Measurements from ENCODE around the gene LAMTOR4.
"Not testable (repeated sequence)": the region's sequence is repeated elsewhere in the genome, so short reads cannot be mapped to it uniquely, and the experiment has no call there.

LAMTOR4 gene

GRCh38 chr7:100171087-100171681 is 22.5 kb downstream of the LAMTOR4 start:
- DNase-seq (ENCODE audit: low read depth): no peak

DNA sequence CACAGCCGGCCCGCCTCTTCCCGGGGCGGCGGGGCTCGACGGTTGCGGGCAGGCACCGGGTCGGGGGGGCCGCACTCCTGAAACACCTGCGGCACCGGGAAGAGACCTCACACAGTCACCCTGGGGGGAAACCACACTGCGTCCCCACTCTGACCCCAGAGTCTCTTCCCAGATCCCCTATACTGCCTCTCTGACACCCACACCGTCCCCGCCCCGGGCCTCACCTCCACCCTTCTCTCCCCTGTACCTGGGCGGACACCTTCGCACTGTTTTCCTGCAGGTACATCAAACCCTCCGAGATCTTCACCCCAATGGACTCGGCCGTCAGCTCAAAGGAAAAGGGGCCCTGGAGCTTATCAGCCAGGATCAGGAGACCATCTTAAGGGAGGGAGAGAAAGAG is 23.1 kb downstream of the LAMTOR4 start:
- DNase-seq (ENCODE audit: low read depth): no peak

DNA sequence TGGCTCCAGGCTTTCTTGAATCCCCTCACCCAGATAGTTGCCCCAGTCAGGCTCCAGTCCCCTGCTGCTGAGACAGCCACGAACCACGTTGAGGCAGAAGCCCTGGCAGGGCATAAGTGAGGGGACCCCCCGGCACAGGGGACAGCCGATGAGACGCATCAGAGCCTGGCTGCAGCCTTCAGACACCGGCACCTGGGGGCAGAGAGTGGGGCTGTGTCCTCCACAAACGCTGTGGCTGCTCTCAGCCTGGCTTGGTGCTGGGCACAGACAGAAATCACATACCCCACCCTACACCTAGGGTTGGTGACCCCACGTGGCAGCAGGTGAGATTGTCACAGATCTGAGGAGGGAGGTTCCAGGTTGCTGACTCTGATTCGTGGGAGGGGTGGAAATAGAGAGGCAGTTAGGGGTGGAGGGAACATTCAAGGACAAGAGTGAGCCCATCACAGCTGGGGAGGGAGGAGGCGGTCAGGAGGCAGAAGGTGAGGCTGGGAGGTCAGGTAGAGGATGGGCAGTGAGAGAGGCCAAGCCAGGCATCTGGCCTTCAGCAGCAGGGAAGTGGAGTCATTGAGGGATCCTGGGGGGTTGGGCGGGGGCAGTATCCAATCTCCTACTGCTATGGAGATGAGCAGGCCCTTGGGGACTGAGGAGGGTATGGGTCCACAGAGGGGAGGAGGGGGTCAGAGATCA is 25.2 kb downstream of the LAMTOR4 start:
- no peak for DNase-seq (ENCODE audit: low read depth)

GRCh38 chr7:100174582-100174981 is 25.9 kb downstream of the LAMTOR4 start:
- no peak for DNase-seq (ENCODE audit: low read depth)

GRCh38 chr7:100175296-100175935 is 26.7 kb downstream of the LAMTOR4 start:
- DNase-seq (ENCODE audit: low read depth): no peak

DNA sequence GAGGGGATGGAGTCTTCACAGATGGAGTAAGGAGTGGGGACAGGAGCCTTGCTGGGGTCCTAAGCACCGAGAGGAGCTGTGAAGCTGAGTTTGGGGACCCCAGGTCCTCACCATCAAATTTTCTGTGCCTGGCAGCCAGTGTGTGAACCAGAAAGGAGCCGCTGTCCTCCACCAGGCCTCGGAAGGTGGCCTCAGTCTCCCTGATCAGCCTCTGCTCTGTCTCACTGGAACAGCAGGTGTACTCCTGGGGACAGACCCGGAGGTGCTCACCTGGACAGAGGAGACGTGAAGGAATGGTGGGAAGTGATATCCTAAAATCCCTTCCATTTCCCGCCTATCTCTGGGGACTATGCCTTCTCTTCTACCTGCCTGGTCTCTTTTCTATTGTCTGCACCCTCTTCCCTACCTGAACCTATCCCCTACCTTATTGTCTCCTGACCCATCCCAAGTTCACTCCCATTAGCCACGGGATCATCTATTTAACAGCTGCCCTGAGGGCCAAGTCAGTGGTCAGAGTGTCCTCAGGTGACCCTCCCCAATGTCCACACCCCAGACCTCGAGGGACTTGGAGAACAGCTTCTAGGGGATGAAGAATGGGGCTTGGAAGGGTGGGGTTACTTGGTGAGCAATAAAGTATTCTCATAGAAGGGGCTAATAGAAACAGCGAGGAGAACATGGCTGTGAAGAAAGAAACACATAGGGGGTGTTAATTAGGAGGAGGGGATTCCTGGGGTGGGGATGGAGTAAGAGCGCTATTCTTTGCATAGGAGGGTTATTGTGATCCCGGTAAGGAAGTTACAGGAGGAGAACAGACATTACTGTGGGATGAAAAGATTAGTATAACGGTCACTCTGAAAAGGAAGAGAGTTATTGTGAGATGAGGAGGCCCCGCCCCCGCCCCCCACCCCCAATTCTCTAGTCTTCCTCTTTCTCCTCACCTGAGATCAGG is 27.7 kb downstream of the LAMTOR4 start:
- no peak for DNase-seq (ENCODE audit: low read depth)

DNA sequence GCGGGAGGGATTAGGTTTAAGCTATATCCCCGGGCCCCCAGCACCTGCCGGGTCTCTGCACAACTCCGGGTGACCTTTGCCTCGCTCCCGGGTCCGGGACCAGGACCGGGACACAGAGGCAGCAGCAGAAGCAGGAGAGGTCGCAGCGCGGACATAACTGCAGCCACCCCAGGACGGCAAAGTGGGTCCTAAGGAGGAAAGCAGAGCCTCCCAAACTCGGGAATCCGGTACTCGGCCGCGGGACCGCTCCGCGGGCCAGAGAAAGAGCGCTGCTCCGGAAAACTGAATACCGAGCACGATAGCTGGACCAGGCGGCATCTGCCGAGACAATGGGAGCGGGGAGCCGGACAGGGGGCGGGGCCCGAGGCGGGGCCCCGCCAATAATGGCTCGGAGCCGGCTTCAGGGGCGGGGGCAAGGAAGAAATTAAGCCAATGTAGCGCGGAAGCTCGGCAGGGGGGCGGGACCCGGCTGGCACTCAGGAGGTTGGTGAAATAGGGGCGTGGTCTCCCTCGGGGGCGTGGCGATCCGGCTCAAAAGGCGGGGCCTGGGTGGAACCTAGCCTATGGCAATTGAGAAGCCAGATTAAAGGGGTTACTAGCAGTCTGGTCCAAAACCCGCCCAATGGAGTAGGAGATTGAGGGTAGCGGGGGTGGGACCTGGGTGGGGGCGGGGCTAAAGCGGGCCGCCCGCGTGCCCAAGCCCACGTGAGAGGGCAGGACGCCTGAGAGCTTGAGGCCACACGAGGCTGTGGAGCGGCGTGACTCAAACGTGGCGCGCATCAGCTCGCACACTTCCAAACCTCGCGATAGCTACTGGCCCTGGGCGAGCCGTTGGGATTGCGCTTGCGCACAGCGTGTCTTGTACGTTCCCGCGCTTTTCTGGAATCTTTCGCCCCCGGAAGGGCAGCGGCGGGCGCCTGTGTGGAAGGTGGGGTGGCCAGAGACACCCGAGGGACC is 28.6 kb downstream of the LAMTOR4 start, which contains the start of the genes GPC2 and STAG3:
GPC2 (minus strand) TSS at position 337 of the 957 bp plus-strand sequence; CDS start at position 155, 182 bp downstream.
STAG3 (plus strand) TSS at position 874 of the 957 bp plus-strand sequence. CDS start 2,639 bp downstream, outside the sequence.
- DNase-seq (ENCODE audit: low read depth): peak; percentile 92

DNA sequence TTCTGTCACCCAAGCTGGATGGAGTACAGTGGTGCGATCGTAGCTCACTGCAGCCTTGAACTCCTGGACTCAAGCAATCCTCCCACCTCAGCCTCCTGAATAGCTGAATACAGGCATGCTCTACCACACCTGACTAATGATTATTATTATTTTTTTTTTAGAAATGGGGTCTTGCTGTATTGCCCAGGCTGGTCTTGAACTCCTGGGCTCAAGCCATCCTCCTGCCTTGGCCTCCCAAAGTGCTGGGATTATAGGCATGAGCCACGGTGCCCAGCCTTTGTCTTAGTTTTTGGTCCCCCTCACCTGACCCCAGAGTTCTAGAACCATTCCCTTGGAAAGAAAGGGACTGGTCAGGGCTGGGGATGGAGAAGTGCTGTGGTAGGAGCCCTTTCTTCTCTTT is 31.4 kb downstream of the LAMTOR4 start:
- DNase-seq (ENCODE audit: low read depth): not testable (repeated sequence)

DNA sequence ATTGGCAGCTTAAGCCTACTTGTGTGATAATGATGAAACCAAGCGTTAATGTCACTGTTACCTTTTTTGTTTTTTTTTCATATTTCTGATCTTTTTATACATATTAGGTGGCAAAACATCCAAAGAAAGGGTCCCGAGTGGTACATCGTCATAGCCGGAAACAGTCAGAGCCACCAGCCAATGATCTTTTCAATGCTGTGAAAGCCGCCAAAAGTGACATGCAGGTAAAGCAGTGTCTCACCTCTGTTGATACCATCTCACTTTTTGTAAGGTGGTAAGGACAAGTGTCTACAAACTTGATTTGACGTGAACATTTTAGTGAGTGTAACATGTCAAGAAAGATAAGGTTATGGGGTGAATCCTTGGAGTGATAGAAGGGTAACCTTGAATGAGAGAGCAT is 33.9 kb downstream of the LAMTOR4 start:
- DNase-seq (ENCODE audit: low read depth): not testable (repeated sequence)

GRCh38 chr7:100183090-100183489 is 34.4 kb downstream of the LAMTOR4 start:
- DNase-seq (ENCODE audit: low read depth): not testable (repeated sequence)

- DNase-seq (ENCODE audit: low read depth): no peak
These were observed 37.0 kb downstream of the LAMTOR4 start for GRCh38 chr7:100185726-100186125.

- no peak for DNase-seq (ENCODE audit: low read depth)
These were observed 40.3 kb downstream of the LAMTOR4 start for GRCh38 chr7:100189061-100189460.

GRCh38 chr7:100190048-100190711 is 41.5 kb downstream of the LAMTOR4 start:
- peak; percentile 36 for DNase-seq (ENCODE audit: low read depth)

DNA sequence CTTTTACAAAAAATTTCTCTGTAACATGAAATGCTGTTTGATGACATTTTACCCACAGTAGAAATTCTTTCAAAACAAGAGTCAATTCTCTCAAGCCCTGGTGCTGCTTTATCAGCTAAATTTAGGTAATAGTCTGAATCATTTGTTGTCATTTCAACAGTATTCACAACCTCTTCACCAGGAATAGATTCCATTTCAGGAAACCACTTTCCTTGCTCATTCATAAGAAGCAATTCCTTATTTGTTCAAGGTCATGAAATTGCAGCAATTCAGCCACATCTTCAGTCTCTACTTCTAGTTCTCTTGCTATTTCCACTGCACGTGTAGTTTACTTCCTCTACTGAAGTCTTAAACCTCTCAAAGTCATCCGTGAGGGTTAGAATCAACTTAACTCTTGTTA is 43.1 kb downstream of the LAMTOR4 start:
- DNase-seq (ENCODE audit: low read depth): no peak

GRCh38 chr7:100192281-100192862 is 43.7 kb downstream of the LAMTOR4 start:
- not testable (repeated sequence) for DNase-seq (ENCODE audit: low read depth)

- no peak for DNase-seq (ENCODE audit: low read depth)
These were observed 44.3 kb downstream of the LAMTOR4 start for GRCh38 chr7:100192969-100193368.

GRCh38 chr7:100195222-100195621 is 46.5 kb downstream of the LAMTOR4 start:
- no peak for DNase-seq (ENCODE audit: low read depth)

DNA sequence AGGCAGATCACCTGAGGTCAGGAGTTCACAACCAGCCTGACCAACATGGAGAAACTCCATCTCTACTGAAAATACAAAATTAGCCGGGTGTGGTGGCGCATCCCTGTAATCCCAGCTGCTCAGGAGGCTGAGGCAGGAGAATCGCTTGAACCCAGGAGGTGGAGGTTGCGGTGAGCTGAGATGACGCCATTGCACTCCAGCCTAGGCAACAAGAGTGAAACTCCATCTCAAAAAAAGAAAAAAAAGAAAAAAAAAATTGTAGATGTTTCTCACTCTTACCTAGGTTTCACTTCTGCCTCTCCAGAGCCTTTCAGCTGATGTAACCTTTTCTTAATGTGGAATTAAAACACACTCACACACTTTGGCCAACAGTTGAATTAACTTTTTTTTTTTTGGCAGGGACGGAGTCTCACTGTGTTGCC is 47.2 kb downstream of the LAMTOR4 start:
- DNase-seq (ENCODE audit: low read depth): not testable (repeated sequence)

DNA sequence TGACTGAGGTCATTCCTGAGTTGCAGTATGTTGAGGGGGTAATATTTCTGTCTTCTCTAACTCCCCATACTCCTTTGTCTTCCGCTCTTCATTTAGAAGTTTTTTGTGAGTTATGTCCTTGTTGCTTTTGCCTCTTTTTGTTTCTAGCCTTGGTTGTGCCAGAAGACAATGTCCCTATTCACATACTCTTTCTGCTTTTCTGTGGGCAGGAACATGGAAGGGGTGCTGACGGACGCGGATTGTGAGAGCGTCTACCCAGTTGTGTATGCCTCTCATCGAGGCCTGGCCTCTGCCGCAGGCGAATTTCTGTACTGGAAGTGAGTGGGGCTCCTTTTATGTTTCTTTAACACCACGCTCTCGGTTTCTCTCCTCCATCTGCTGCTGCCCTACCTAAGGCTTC is 49.5 kb downstream of the LAMTOR4 start:
- no peak for DNase-seq (ENCODE audit: low read depth)

GRCh38 chr7:100200693-100201092 is 52.0 kb downstream of the LAMTOR4 start:
- DNase-seq (ENCODE audit: low read depth): no peak

Measured in fibroblast of the conjunctiva (primary cell).